Prostate gland (tissue), 2 donors: ENCODE results near the gene PCDHGA1. TPM values are rescaled to one million over a fixed set of nuclear protein-coding genes. Genes with fewer than 3 reads are reported as not detected.
A peak's percentile ranks its signal among the peaks of the same experiment; 100 is the strongest.
"Not testable (repeated sequence)": the region's sequence is repeated elsewhere in the genome, so short reads cannot be mapped to it uniquely, and the experiment has no call there.

Experiments used
- DNase-seq: peaks from one replicate; pipeline ENCODE4 v3.0.0-alpha.2; 2019; ENCODE audit warnings: low spot score
- H3K27ac ChIP-seq, 2 donors: fragments of 200-600 bp; sonication (generic); 2 replicates each; pipeline ENCODE4 v1.5.1; 2017 to 2019
- H3K27me3 ChIP-seq: fragments of 200-600 bp; sonication (generic); replicated peaks from 2 replicates; pipeline ENCODE4 v1.5.1; 2019; ENCODE audit not compliant: insufficient read depth
- H3K36me3 ChIP-seq, 2 donors: fragments of 200-600 bp; sonication (generic); 1 replicate in 1 of 2; 2 replicates in 1 of 2; pipeline versions ENCODE4 v1.5.1 to v1.8.1; 2017 to 2019
- H3K4me1 ChIP-seq: fragments of 200-600 bp; sonication (generic); replicated peaks from 2 replicates; pipeline ENCODE4 v1.5.1; 2019
- H3K4me3 ChIP-seq, 2 donors: fragments of 200-600 bp; sonication (generic); 2 replicates each; pipeline ENCODE4 v1.5.1; 2017 to 2019
- H3K9me3 ChIP-seq: fragments of 200-600 bp; sonication (generic); 2 replicates; pipeline ENCODE4 v1.5.1; 2017
- POLR2A ChIP-seq: fragments of 450-650 bp; IDR thresholded peaks from one replicate; pipeline ENCODE4 v1.6.1; 2016; ENCODE audit warnings: antibody characterized with exemption, mild to moderate bottlenecking
- POLR2AphosphoS5 ChIP-seq: sonication (generic); formaldehyde crosslinking; IDR thresholded peaks from one replicate; pipeline ENCODE4 v1.6.1; 2017; ENCODE audit warnings: antibody characterized with exemption
- WGBS: methylation state at CpG from one replicate; pipeline ENCODE4 v1.1.5; 2018; 5-methylcytosine and 5-hydroxymethylcytosine counted together
- intact Hi-C: fragments of 100-400 bp; cut with DNase I; formaldehyde crosslinking; loops from one replicate; pipeline ENCODE4 v1.14.2; 2022
- total RNA-seq, 2 donors: library from RNA; depleted of rRNA; stranded (reverse); fragments of >200 nt; gene quantifications; one replicate each; pipeline ENCODE4 v1.1.0, GENCODE V29; 2016
- TF ChIP-seq, protein P1 (sequence below), 4 experiments: fragments of 200-600 bp in 2 of 4; fragments of 450-650 bp in 2 of 4; sonication (generic) in 2 of 4; IDR thresholded peaks; 1 replicate in 3 of 4; 2 replicates in 1 of 4; pipeline ENCODE4 v1.5.1; 2016 to 2019; ENCODE audit warnings: antibody characterized with exemption in 4 of 4, mild to moderate bottlenecking in 2 of 4, moderate library complexity in 2 of 4

Gene PCDHGA1
- total RNA-seq, 2 donors from 2014 or later, result 0.64 to 4.8 TPM

DNA sequence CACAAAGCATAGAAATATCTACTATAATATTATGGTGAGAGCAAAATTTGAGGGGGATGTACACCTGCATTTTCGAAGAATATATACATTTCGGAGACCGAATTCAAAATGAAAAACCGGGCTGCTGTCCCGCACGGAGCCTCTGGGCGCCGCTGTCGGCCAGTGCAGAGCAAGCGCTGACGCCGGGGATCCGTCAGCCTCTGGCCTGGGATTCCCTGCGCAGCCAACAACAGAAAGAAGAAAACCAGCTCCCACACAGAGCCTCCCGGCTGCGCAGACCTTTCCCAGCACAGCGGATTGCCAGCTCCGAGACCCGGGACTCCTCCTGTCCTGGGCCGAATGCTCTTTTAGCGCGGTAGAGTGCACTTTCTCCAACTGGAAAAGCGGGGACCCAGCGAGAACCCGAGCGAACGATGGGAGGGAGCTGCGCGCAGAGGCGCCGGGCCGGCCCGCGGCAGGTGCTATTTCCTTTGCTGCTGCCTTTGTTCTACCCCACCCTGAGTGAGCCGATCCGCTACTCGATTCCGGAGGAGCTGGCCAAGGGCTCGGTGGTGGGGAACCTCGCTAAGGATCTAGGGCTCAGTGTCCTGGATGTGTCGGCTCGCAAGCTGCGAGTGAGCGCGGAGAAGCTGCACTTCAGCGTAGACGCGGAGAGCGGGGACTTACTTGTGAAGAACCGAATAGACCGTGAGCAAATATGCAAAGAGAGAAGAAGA is 77.6 kb downstream of the PCDHGA1 start, which contains the start of gene PCDHGB6:
Gene PCDHGB6, plus strand, starts transcription at position 232 of the 716 bp plus-strand sequence. Its CDS starts 182 bp downstream, at position 414.
- DNase-seq, H3K27me3 ChIP-seq, H3K36me3 ChIP-seq, H3K4me1 ChIP-seq, H3K9me3 ChIP-seq, H3K27ac ChIP-seq, intact Hi-C loops: not testable (repeated sequence)
- 11% methylated on average over 44 of the region's 51 CpGs for WGBS
- peak within 1 kb of the TSS in 1 of 2 donors; percentile 14 for H3K4me3 ChIP-seq
- TF ChIP-seq, protein P1, sequence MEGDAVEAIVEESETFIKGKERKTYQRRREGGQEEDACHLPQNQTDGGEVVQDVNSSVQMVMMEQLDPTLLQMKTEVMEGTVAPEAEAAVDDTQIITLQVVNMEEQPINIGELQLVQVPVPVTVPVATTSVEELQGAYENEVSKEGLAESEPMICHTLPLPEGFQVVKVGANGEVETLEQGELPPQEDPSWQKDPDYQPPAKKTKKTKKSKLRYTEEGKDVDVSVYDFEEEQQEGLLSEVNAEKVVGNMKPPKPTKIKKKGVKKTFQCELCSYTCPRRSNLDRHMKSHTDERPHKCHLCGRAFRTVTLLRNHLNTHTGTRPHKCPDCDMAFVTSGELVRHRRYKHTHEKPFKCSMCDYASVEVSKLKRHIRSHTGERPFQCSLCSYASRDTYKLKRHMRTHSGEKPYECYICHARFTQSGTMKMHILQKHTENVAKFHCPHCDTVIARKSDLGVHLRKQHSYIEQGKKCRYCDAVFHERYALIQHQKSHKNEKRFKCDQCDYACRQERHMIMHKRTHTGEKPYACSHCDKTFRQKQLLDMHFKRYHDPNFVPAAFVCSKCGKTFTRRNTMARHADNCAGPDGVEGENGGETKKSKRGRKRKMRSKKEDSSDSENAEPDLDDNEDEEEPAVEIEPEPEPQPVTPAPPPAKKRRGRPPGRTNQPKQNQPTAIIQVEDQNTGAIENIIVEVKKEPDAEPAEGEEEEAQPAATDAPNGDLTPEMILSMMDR (IDR thresholded peaks at IDR 0.05), result peak in 3 of 4 experiments; percentile 32 to 59 (median 59)

DNA sequence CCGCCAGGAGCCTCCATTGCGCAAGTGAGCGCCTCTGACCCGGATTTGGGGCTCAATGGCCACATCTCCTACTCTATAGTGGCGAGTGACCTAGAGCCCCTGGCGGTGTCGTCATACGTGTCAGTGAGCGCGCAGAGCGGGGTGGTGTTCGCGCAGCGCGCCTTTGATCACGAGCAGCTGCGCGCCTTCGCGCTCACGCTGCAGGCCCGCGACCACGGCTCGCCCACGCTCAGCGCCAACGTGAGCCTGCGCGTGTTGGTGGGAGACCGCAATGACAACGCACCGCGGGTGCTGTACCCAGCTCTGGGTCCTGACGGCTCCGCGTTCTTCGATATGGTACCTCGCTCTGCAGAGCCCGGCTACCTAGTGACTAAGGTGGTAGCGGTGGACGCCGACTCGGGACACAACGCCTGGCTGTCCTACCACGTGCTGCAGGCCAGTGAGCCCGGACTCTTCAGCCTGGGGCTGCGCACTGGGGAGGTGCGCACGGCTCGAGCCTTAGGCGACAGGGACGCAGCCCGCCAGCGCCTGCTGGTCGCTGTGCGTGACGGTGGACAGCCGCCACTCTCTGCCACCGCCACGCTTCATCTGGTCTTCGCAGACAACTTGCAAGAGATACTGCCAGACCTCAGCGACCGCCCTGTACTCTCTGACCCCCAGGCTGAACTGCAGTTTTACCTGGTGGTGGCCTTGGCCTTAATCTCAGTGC is 79.4 kb downstream of the PCDHGA1 start:
- DNase-seq, result no peak
- Histone ChIP-seq H3K4me3 (no peak overlapping the region), H3K27me3 (peaks cover 2% of the 10 kb centered on the region), H3K36me3 (no peaks in the 10 kb centered on the region), H3K9me3 (no peaks in the 10 kb centered on the region), H3K4me1 (no peaks in the 10 kb centered on the region), H3K27ac (no peak overlapping the region)
- no peak for TF ChIP-seq POLR2A
- TF ChIP-seq, protein P1 (IDR thresholded peaks at IDR 0.05), result no peak
- TF ChIP-seq POLR2AphosphoS5, result no peak
- intact Hi-C loops, result loop anchor here (10.0 kb wide), 1 partner anchor 115 kb away; no protein-coding TSS in a partner anchor
- 23% methylated on average over 64 of the region's 64 CpGs for WGBS

DNA sequence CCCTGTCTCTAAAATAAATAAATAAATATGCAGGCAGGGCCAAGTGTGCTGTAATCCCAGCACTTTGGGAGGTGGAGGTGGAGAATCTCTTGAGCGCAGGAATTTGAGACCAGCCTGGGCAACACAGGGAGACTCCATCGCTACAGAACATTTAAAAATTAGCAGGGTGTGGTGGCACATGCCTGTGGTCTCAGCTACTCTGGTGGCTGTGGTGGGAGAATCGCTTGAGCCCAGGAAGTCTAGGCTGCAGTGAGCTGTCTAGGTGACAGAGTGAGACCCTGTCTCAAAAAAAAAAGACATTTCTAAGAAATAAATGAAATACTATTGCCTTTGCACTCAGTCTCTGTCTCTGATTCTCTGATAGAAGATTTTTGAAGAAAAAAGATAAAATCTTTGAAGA is 81.3 kb downstream of the PCDHGA1 start:
- Histone ChIP-seq H3K4me1 (no peaks in the 10 kb centered on the region), H3K27ac (no peak overlapping the region), H3K4me3 (no peak overlapping the region), H3K36me3 (no peaks in the 10 kb centered on the region), H3K9me3 (no peaks in the 10 kb centered on the region), H3K27me3 (peaks cover 2% of the 10 kb centered on the region)
- intact Hi-C loops, result loop anchor here (10.0 kb wide), 1 partner anchor 113 kb away; no protein-coding TSS in a partner anchor
- WGBS, result 56% methylated on average over 3 of the region's 3 CpGs
- TF ChIP-seq, protein P1 (IDR thresholded peaks at IDR 0.05), result no peak
- no peak for TF ChIP-seq POLR2AphosphoS5
- no peak for TF ChIP-seq POLR2A
- no peak for DNase-seq

DNA sequence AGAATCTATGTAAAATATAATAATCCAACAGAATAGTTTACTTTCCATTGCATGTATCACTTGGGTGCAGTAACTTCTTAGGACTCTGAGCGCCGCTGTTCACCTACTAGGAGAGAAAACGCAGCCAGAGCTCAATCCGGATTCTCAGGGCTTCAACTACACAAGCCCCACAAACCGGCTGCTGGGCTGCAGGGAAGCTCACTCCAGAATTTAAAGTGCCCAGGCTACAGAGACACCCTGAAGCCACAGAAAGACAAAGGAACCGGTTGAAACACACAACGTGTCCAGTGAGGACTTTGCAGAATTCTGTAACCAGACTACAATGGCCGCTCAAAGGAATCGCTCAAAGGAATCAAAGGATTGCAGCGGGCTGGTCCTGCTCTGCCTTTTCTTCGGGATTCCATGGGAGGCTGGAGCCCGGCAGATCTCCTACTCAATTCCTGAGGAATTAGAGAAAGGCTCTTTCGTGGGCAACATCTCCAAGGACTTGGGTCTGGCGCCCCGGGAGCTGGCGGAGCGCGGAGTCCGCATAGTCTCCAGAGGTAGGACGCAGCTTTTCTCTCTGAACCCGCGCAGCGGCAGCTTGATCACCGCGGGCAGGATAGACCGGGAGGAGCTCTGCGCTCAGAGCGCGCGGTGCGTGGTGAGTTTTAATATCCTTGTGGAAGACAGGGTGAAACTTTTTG is 82.7 kb downstream of the PCDHGA1 start, which contains the start of gene PCDHGA10:
Gene PCDHGA10, plus strand, starts transcription at position 134 of the 686 bp plus-strand sequence. Its CDS starts 189 bp downstream, at position 323.
- peak within 1 kb of the TSS; percentile 5 to 27 for H3K4me3 ChIP-seq
- H3K36me3 ChIP-seq, result no peaks in the 10 kb centered on the region
- peak; percentile 55 for DNase-seq
- no peaks in the 10 kb centered on the region for H3K9me3 ChIP-seq
- TF ChIP-seq POLR2A, result no peak
- TF ChIP-seq POLR2AphosphoS5, result peak; percentile 5
- TF ChIP-seq, protein P1 (IDR thresholded peaks at IDR 0.05), result peak in 3 of 4 experiments; percentile 24 to 46 (median 38)
- no peaks in the 10 kb centered on the region for H3K4me1 ChIP-seq
- intact Hi-C loops, result loop anchor here (10.0 kb wide), 1 partner anchor 112 kb away; no protein-coding TSS in a partner anchor
- peaks cover 2% of the 10 kb centered on the region for H3K27me3 ChIP-seq
- 16% methylated on average over 31 of the region's 31 CpGs for WGBS
- peak within 1 kb of the TSS in 1 of 2 donors; percentile 39 for H3K27ac ChIP-seq
